PC-9 (cell line): ENCODE measurements around the gene GULP1.

Experiments used
- EZH2 ChIP-seq: fragments of 200-600 bp; sonication (generic); IDR thresholded peaks from 2 replicates; pipeline ENCODE4 v1.8.0; 2017; ENCODE audit warnings: antibody characterized with exemption, low read depth
- TF ChIP-seq, protein P1 (sequence below): fragments of 200-600 bp; sonication (generic); conservative IDR thresholded peaks from 2 replicates; pipeline ENCODE4 v1.6.1; 2017; ENCODE audit warnings: mixed run types, antibody characterized with exemption, mild to moderate bottlenecking, moderate library complexity

DNA sequence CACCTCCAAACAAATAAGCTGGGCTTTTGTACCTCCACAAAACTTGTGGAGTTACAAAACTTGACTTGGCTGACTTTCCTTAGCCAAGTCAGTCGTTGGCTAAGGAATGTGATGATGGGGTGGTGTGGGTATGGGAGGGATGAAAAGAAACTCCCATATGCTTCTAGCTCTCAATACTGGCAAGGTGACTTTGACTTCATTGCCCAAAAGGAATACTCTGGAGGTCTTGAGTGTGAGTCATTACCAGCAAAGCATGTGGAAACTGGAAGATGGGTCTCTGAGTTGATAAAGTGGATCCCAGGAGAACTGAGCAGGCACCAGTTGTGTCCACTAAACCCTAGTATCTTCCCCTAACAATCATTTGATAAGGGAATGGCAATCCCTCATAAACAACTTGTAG lies 226.7 kb downstream of the GULP1 start:
- TF ChIP-seq, protein P1, sequence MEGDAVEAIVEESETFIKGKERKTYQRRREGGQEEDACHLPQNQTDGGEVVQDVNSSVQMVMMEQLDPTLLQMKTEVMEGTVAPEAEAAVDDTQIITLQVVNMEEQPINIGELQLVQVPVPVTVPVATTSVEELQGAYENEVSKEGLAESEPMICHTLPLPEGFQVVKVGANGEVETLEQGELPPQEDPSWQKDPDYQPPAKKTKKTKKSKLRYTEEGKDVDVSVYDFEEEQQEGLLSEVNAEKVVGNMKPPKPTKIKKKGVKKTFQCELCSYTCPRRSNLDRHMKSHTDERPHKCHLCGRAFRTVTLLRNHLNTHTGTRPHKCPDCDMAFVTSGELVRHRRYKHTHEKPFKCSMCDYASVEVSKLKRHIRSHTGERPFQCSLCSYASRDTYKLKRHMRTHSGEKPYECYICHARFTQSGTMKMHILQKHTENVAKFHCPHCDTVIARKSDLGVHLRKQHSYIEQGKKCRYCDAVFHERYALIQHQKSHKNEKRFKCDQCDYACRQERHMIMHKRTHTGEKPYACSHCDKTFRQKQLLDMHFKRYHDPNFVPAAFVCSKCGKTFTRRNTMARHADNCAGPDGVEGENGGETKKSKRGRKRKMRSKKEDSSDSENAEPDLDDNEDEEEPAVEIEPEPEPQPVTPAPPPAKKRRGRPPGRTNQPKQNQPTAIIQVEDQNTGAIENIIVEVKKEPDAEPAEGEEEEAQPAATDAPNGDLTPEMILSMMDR: no peak
- TF ChIP-seq EZH2: no peak
